Calu3 (cell line): ENCODE measurements around the gene SLC4A1. TPM values are rescaled to one million over a fixed set of nuclear protein-coding genes. Genes with fewer than 3 reads are reported as not detected.

Experiments used
- BruUV-seq: library from RNA; stranded (reverse); fragments of 400-500 nt; replicated peaks from 2 replicates; lab custom pipeline; 2021; lab: Mats Ljungman, UMichigan
- CTCF ChIA-PET: fragments of 300-600 bp; sonication (Branson Sonifier 250); formaldehyde crosslinking; loops from one replicate; lab custom pipeline; 2022; ENCODE audit warnings: antibody characterized with exemption; lab: Charles Lee
- DNase-seq: peaks from one replicate; pipeline ENCODE4 v3.0.0; 2022
- H3K27ac Mint-ChIP-seq: one replicate; pipeline ENCODE4 v1.8.0; 2022; ENCODE audit warnings: mixed read lengths; ENCODE audit not compliant: unreplicated experiment
- H3K27me3 Mint-ChIP-seq: one replicate; pipeline ENCODE4 v1.8.0; 2022; ENCODE audit warnings: mixed read lengths; ENCODE audit not compliant: unreplicated experiment
- H3K36me3 Mint-ChIP-seq: one replicate; pipeline ENCODE4 v1.8.0; 2022; ENCODE audit warnings: mild to moderate bottlenecking, moderate library complexity, mixed read lengths; ENCODE audit not compliant: insufficient read depth, unreplicated experiment
- H3K4me1 Mint-ChIP-seq: one replicate; pipeline ENCODE4 v1.8.0; 2022; ENCODE audit warnings: mild to moderate bottlenecking, low read depth, mixed read lengths; ENCODE audit not compliant: unreplicated experiment
- H3K4me3 Mint-ChIP-seq: one replicate; pipeline ENCODE4 v1.8.0; 2022; ENCODE audit warnings: mild to moderate bottlenecking, low read depth, moderate library complexity, mixed read lengths; ENCODE audit not compliant: unreplicated experiment
- H3K9me3 Mint-ChIP-seq: one replicate; pipeline ENCODE4 v1.8.0; 2022; ENCODE audit warnings: low read depth, mixed read lengths; ENCODE audit not compliant: unreplicated experiment
- intact Hi-C: fragments of 100-400 bp; cut with micrococcal nuclease; formaldehyde crosslinking; loops from one replicate; pipeline ENCODE4 v1.10.0; 2022; ENCODE audit not compliant: unreplicated experiment
- total RNA-seq: library from RNA; stranded (reverse); gene quantifications from 2 replicates; pipeline ENCODE4 v1.2.3, GENCODE V29; 2022
- TF ChIP-seq, protein P1 (sequence below): fragments of 200-600 bp; IDR thresholded peaks from one replicate; pipeline ENCODE4 v1.8.0; 2022; ENCODE audit warnings: antibody characterized with exemption; ENCODE audit not compliant: unreplicated experiment

The SLC4A1 gene
- total RNA-seq, 1 experiment from 2014 or later: not detected

DNA sequence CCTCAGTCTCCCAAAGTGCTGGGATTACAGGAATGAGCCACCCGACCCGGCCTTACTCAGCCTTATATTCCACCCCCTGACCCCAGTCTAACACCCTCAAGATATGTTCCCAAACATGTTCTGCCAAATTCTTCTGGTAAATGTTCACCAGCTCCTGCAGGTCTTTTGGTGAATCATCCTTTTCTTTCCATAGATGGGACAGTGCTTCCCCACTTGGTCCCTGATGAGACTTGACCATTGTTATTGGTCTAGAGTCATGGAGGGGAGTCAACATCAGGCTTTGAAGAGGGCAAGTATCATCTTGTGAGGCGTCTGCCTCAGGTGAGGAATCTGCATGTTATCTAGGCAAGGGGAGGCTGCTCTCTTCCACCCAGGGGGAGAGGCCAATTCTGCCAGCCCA lies 30.0 kb upstream of the SLC4A1 start:
- no peak for DNase-seq
- no peaks in the 10 kb centered on the region for H3K9me3 Mint-ChIP-seq
- TF ChIP-seq, protein P1, sequence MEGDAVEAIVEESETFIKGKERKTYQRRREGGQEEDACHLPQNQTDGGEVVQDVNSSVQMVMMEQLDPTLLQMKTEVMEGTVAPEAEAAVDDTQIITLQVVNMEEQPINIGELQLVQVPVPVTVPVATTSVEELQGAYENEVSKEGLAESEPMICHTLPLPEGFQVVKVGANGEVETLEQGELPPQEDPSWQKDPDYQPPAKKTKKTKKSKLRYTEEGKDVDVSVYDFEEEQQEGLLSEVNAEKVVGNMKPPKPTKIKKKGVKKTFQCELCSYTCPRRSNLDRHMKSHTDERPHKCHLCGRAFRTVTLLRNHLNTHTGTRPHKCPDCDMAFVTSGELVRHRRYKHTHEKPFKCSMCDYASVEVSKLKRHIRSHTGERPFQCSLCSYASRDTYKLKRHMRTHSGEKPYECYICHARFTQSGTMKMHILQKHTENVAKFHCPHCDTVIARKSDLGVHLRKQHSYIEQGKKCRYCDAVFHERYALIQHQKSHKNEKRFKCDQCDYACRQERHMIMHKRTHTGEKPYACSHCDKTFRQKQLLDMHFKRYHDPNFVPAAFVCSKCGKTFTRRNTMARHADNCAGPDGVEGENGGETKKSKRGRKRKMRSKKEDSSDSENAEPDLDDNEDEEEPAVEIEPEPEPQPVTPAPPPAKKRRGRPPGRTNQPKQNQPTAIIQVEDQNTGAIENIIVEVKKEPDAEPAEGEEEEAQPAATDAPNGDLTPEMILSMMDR: no peak
- H3K27ac Mint-ChIP-seq: no peak overlapping the region
- H3K27me3 Mint-ChIP-seq: peaks cover 70% of the 10 kb centered on the region
- H3K4me3 Mint-ChIP-seq: no peak overlapping the region
- no peaks in the 10 kb centered on the region for H3K36me3 Mint-ChIP-seq
- intact Hi-C loops: no loop called here
- CTCF ChIA-PET: interaction anchor here (0.6 kb wide), 2 partner anchors 349 to 396 kb away, joined by 4 read pairs; no protein-coding TSS in a partner anchor
- no peaks in the 10 kb centered on the region for H3K4me1 Mint-ChIP-seq
- BruUV-seq: no TSS peak

DNA sequence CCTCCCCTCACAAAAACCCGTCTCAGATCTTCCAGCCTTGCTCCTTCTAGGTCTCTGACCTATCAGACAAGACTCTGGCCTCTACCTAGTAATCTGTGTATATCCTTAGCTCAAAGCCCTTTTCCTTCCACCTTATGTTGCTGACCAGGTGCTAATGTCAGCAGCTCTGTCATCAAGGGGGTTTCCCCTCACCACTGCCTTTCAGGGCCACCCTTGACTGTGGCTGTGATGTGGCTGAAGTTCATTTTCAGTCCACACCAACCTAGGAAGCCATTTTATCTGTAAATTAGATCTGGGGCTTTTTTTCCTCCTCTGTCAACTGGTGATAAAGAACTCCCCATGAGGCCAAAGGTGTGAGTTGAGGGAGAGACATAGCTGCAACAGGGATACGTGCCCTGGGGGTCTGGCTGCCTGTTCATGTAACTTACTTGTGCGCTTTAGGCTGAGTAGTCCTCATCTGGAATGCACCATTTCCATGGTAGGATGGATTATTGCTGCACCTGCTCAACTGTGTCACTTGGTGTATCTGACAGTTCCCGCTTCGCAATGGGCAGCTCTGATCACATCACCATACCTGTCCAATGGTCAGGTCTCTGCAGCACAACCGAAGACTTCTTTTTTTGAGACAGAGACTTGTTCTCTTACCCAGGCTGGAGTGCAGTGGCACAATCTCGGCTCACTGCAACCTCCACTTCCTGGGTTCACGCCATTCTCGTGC lies 25.7 kb upstream of the SLC4A1 start:
- Mint-ChIP-seq H3K27ac (no peak overlapping the region), H3K9me3 (no peaks in the 10 kb centered on the region), H3K27me3 (peaks cover 68% of the 10 kb centered on the region), H3K4me3 (no peak overlapping the region), H3K4me1 (no peaks in the 10 kb centered on the region), H3K36me3 (no peaks in the 10 kb centered on the region)
- intact Hi-C loops: no loop called here
- TF ChIP-seq, protein P1: no peak
- no peak for DNase-seq
- no TSS peak for BruUV-seq
- CTCF ChIA-PET: no interaction called here

DNA sequence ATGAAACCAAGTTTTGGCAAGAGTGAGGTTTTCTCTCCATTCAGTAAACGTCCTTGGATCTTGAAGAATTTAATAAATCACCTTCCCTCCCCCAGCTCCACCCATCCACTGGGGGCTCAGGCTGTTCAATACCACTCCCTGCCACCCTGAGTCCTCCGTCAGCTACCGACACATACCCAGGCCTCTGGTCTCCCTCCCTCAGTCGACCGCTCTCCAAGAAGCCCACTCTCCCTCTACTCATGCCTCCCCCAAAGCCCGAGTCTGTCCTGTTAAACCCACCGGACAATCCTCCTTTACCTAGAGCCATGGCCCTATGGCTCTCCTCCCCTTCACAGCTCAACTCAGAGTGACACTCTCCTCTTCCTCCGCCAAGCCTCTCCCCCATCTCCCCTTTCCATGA lies 19.7 kb upstream of the SLC4A1 start:
- H3K36me3 Mint-ChIP-seq: no peaks in the 10 kb centered on the region
- no peak for DNase-seq
- no peaks in the 10 kb centered on the region for H3K4me1 Mint-ChIP-seq
- intact Hi-C loops: no loop called here
- no peak overlapping the region for H3K4me3 Mint-ChIP-seq
- TF ChIP-seq, protein P1: no peak
- H3K9me3 Mint-ChIP-seq: no peaks in the 10 kb centered on the region
- BruUV-seq: no TSS peak
- peaks cover 45% of the 10 kb centered on the region for H3K27me3 Mint-ChIP-seq
- no peak overlapping the region for H3K27ac Mint-ChIP-seq
- CTCF ChIA-PET: no interaction called here

- Mint-ChIP-seq H3K27me3 (peaks cover 18% of the 10 kb centered on the region), H3K27ac (no peak overlapping the region), H3K4me3 (no peak overlapping the region), H3K36me3 (no peaks in the 10 kb centered on the region), H3K9me3 (no peaks in the 10 kb centered on the region), H3K4me1 (peaks cover 17% of the 10 kb centered on the region)
- TF ChIP-seq, protein P1: no peak
- CTCF ChIA-PET: interaction anchor here (0.6 kb wide), 1 partner anchor 1950 kb away, joined by 3 read pairs; no protein-coding TSS in a partner anchor
- no TSS peak for BruUV-seq
- DNase-seq: no peak
- intact Hi-C loops: no loop called here
Observed at GRCh38 chr17:44284024-44284400, 16.1 kb upstream of the SLC4A1 start.
